ENCODE measurements around the gene PIR. TPM values are rescaled to one million over a fixed set of nuclear protein-coding genes. Genes with fewer than 3 reads are reported as not detected.
A peak's percentile ranks its signal among the peaks of the same experiment; 100 is the strongest.

Gene PIR
- total RNA-seq, 1 donor from 2014 or later = 47.3 TPM

DNA sequence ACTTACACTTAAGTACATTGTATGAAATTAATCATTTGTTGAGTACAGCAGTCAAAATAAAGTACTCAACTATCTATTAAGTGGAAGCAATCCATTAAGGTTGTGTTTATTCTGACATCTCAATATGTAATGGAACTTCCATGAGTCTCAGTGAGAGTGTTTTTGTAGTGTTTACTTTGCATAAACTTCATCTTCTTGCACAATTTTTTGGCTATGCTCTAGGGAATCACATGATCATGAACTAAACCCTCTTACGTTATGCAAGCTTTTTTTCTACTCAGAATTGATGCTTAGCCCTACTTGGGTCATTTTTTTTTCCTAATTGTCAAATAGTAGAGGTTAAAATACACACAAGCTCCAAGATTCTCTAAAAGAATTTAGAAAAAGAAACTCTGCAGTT lies 136.7 kb downstream of the PIR start:
- no peaks in the 10 kb centered on the region for H3K27me3 Mint-ChIP-seq (ENCODE audit: unreplicated experiment)
- no peak overlapping the region for H3K4me3 Mint-ChIP-seq (ENCODE audit: unreplicated experiment)
- H3K36me3 Mint-ChIP-seq (ENCODE audit: low read depth, unreplicated experiment) = no peaks in the 10 kb centered on the region
- no peak overlapping the region for H3K27ac Mint-ChIP-seq (ENCODE audit: unreplicated experiment)
- no peaks in the 10 kb centered on the region for H3K4me1 Mint-ChIP-seq (ENCODE audit: unreplicated experiment)
- H3K9me3 Mint-ChIP-seq (ENCODE audit: unreplicated experiment) = no peaks in the 10 kb centered on the region
- DNase-seq (ENCODE audit: low spot score) = no peak
- TF ChIP-seq, protein P1, sequence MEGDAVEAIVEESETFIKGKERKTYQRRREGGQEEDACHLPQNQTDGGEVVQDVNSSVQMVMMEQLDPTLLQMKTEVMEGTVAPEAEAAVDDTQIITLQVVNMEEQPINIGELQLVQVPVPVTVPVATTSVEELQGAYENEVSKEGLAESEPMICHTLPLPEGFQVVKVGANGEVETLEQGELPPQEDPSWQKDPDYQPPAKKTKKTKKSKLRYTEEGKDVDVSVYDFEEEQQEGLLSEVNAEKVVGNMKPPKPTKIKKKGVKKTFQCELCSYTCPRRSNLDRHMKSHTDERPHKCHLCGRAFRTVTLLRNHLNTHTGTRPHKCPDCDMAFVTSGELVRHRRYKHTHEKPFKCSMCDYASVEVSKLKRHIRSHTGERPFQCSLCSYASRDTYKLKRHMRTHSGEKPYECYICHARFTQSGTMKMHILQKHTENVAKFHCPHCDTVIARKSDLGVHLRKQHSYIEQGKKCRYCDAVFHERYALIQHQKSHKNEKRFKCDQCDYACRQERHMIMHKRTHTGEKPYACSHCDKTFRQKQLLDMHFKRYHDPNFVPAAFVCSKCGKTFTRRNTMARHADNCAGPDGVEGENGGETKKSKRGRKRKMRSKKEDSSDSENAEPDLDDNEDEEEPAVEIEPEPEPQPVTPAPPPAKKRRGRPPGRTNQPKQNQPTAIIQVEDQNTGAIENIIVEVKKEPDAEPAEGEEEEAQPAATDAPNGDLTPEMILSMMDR (IDR thresholded peaks at IDR 0.05; ENCODE audit: unreplicated experiment) = no peak

DNA sequence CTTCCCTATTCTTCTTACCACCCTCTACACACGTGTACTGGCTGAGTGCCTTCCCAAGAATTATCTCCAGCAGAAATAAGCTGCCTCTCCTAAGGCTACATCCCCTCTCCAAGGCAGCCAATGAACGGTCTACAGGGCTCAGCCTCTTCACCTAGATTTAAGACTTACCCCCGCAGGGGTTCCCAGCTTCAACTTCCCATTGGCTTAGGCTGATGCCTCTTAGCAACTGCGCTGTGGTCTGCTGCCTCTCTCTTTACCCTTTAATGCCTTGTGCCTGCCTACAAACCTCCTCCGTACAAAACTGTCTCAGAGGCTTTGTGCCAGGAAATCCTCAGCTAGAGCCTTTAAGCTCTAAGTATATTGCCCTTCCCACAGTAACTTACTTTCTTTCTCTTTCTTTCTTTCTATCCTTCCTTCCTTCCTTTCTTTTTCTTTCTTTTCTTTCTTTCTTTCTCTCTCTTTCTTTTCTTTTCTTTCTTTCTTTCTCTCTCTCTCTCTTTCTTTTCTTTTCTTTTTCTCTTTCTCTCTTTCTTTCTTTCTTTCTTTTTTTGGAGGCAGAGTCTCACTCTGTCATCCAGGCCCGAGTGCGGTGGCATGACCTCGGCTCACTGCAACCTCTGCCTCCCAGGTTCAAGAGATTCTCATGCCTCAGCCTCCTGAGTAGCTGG lies 142.7 kb downstream of the PIR start:
- Mint-ChIP-seq H3K9me3 (ENCODE audit: unreplicated experiment) (no peaks in the 10 kb centered on the region), H3K27me3 (ENCODE audit: unreplicated experiment) (no peaks in the 10 kb centered on the region), H3K36me3 (ENCODE audit: low read depth, unreplicated experiment) (no peaks in the 10 kb centered on the region), H3K27ac (ENCODE audit: unreplicated experiment) (no peak overlapping the region), H3K4me1 (ENCODE audit: unreplicated experiment) (peaks cover 12% of the 10 kb centered on the region), H3K4me3 (ENCODE audit: unreplicated experiment) (no peak overlapping the region)
- TF ChIP-seq, protein P1 (IDR thresholded peaks at IDR 0.05; ENCODE audit: unreplicated experiment) = no peak
- no peak for DNase-seq (ENCODE audit: low spot score)

DNA sequence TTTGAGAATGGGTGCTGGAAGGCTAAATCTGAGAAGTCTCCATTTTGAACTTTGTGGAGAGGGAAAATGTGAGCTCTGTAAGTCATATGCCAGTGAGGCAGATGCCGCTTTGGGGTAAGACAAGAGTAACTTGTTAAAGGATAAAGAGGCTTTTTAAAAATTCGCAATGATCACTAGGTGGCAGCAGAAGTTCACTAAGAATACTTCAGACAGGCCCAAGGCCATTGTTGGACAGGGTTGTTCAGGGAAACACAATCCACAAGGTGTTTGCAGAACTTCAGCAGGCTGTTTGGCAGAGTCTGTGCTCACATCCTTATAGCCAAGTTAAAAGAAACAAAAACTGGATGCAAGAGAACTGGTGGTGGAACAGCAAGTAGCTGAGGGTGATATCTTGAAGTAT lies 144.1 kb downstream of the PIR start:
- H3K4me3 Mint-ChIP-seq (ENCODE audit: unreplicated experiment) = no peak overlapping the region
- H3K9me3 Mint-ChIP-seq (ENCODE audit: unreplicated experiment) = no peaks in the 10 kb centered on the region
- peaks cover 14% of the 10 kb centered on the region for H3K4me1 Mint-ChIP-seq (ENCODE audit: unreplicated experiment)
- H3K36me3 Mint-ChIP-seq (ENCODE audit: low read depth, unreplicated experiment) = no peaks in the 10 kb centered on the region
- H3K27ac Mint-ChIP-seq (ENCODE audit: unreplicated experiment) = no peak overlapping the region
- H3K27me3 Mint-ChIP-seq (ENCODE audit: unreplicated experiment) = no peaks in the 10 kb centered on the region
- DNase-seq (ENCODE audit: low spot score) = peak; percentile 41
- TF ChIP-seq, protein P1 (IDR thresholded peaks at IDR 0.05; ENCODE audit: unreplicated experiment) = peak; percentile 33

DNA sequence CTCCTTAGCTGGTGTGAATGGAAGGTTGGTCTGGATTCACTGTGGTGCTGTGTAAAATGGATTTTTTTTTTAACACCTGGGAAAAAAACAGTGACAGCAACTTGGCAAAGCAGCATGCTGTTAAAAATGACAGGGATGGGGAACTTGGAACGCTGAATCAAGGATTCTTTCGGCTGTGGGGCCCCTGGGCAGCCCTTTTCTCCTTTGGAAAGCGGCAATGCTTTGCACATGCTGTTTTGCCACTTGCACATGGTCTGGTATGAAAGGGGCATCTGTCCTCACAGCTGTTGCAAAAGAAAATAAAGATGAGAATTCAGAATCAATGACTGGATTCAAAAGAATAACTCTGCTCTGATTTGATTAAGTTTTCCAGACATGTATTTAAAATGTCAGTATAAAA lies 147.2 kb downstream of the PIR start:
- Mint-ChIP-seq H3K9me3 (ENCODE audit: unreplicated experiment) (no peaks in the 10 kb centered on the region), H3K4me1 (ENCODE audit: unreplicated experiment) (peaks cover 18% of the 10 kb centered on the region)

DNA sequence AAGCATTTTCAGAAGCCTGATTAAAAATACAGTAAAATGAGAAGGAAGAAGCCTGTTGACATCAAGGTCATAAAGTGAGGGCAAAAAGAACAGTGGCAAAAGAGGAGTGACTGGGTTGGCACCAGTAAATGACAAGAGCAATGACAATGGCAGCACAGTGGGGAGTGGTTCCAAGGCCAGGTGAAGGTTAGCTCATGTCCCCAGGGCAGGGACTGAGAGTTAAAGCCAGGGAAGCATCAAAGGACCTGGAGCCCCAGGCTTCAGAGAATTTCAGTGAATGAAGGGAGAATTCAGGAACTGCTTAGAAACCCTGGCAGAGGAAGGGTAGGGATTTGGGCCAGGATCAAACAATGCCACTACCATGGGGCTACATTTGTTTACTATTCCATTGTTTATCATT lies 149.0 kb downstream of the PIR start:
- Mint-ChIP-seq H3K27me3 (ENCODE audit: unreplicated experiment) (peaks cover 2% of the 10 kb centered on the region), H3K4me1 (ENCODE audit: unreplicated experiment) (peaks cover 6% of the 10 kb centered on the region), H3K36me3 (ENCODE audit: low read depth, unreplicated experiment) (no peaks in the 10 kb centered on the region), H3K27ac (ENCODE audit: unreplicated experiment) (peak overlapping the region; percentile 3), H3K4me3 (ENCODE audit: unreplicated experiment) (no peak overlapping the region), H3K9me3 (ENCODE audit: unreplicated experiment) (no peaks in the 10 kb centered on the region)
- TF ChIP-seq, protein P1 (IDR thresholded peaks at IDR 0.05; ENCODE audit: unreplicated experiment) = no peak
- DNase-seq (ENCODE audit: low spot score) = no peak

More for the DNA sequence above, 147.2 kb downstream of the PIR start:
- no peak for DNase-seq (ENCODE audit: low spot score)
- H3K27ac Mint-ChIP-seq (ENCODE audit: unreplicated experiment) = no peak overlapping the region
- H3K4me3 Mint-ChIP-seq (ENCODE audit: unreplicated experiment) = no peak overlapping the region
- H3K27me3 Mint-ChIP-seq (ENCODE audit: unreplicated experiment) = peaks cover 2% of the 10 kb centered on the region
- TF ChIP-seq, protein P1 (IDR thresholded peaks at IDR 0.05; ENCODE audit: unreplicated experiment) = no peak
- no peaks in the 10 kb centered on the region for H3K36me3 Mint-ChIP-seq (ENCODE audit: low read depth, unreplicated experiment)

All from endothelial cell (in vitro differentiated cells).